Measurements from ENCODE around the gene MLXIPL.
"Not testable (repeated sequence)": the region's sequence is repeated elsewhere in the genome, so short reads cannot be mapped to it uniquely, and the experiment has no call there.

The MLXIPL gene

GRCh38 chr7:73663033-73663432 lies 38.7 kb upstream of the MLXIPL start:
- no peaks in the 10 kb centered on the region for H3K36me3 ChIP-seq (ENCODE audit: control insufficient read depth in 1 of 2, insufficient read depth in 2 of 2, low read length in 2 of 2)
- H3K4me1 ChIP-seq (ENCODE audit: control insufficient read depth in 1 of 2, insufficient read depth in 2 of 2, low read length in 2 of 2): peaks cover 0 to 4% of the 10 kb centered on the region in 2 donors
- H3K9me3 ChIP-seq (ENCODE audit: control insufficient read depth in 1 of 2, low read length in 2 of 2): no peaks in the 10 kb centered on the region
- H3K27ac ChIP-seq (ENCODE audit: low read depth, low read length): no peak overlapping the region
- H3K27me3 ChIP-seq (ENCODE audit: control insufficient read depth in 1 of 2, insufficient read depth in 2 of 2, low read length in 2 of 2): no peaks in the 10 kb centered on the region
- no peak overlapping the region for H3K4me3 ChIP-seq (ENCODE audit: low read depth in 1 of 2, low read length in 2 of 2)
- no peak overlapping the region for H3K9ac ChIP-seq (ENCODE audit: low read depth in 1 of 2, low read length in 2 of 2)

- H3K4me1 ChIP-seq (ENCODE audit: control insufficient read depth in 1 of 2, insufficient read depth in 2 of 2, low read length in 2 of 2); H3K9ac ChIP-seq (ENCODE audit: low read depth in 1 of 2, low read length in 2 of 2); H3K27me3 ChIP-seq (ENCODE audit: control insufficient read depth in 1 of 2, insufficient read depth in 2 of 2, low read length in 2 of 2); H3K27ac ChIP-seq (ENCODE audit: low read depth, low read length); H3K36me3 ChIP-seq (ENCODE audit: control insufficient read depth in 1 of 2, insufficient read depth in 2 of 2, low read length in 2 of 2); H3K4me3 ChIP-seq (ENCODE audit: low read depth in 1 of 2, low read length in 2 of 2); H3K9me3 ChIP-seq (ENCODE audit: control insufficient read depth in 1 of 2, low read length in 2 of 2): not testable (repeated sequence)
Observed at GRCh38 chr7:73660594-73660993, 36.3 kb upstream of the MLXIPL start.

GRCh38 chr7:73659983-73660382 lies 35.7 kb upstream of the MLXIPL start:
- H3K9ac ChIP-seq (ENCODE audit: low read depth in 1 of 2, low read length in 2 of 2): no peak overlapping the region
- no peaks in the 10 kb centered on the region for H3K36me3 ChIP-seq (ENCODE audit: control insufficient read depth in 1 of 2, insufficient read depth in 2 of 2, low read length in 2 of 2)
- H3K4me3 ChIP-seq (ENCODE audit: low read depth in 1 of 2, low read length in 2 of 2): no peak overlapping the region
- H3K4me1 ChIP-seq (ENCODE audit: control insufficient read depth in 1 of 2, insufficient read depth in 2 of 2, low read length in 2 of 2): no peaks in the 10 kb centered on the region
- H3K27me3 ChIP-seq (ENCODE audit: control insufficient read depth in 1 of 2, insufficient read depth in 2 of 2, low read length in 2 of 2): no peaks in the 10 kb centered on the region
- H3K9me3 ChIP-seq (ENCODE audit: control insufficient read depth in 1 of 2, low read length in 2 of 2): no peaks in the 10 kb centered on the region
- no peak overlapping the region for H3K27ac ChIP-seq (ENCODE audit: low read depth, low read length)

- H3K9ac ChIP-seq (ENCODE audit: low read depth in 1 of 2, low read length in 2 of 2); H3K27ac ChIP-seq (ENCODE audit: low read depth, low read length); H3K4me3 ChIP-seq (ENCODE audit: low read depth in 1 of 2, low read length in 2 of 2); H3K27me3 ChIP-seq (ENCODE audit: control insufficient read depth in 1 of 2, insufficient read depth in 2 of 2, low read length in 2 of 2); H3K4me1 ChIP-seq (ENCODE audit: control insufficient read depth in 1 of 2, insufficient read depth in 2 of 2, low read length in 2 of 2); H3K36me3 ChIP-seq (ENCODE audit: control insufficient read depth in 1 of 2, insufficient read depth in 2 of 2, low read length in 2 of 2); H3K9me3 ChIP-seq (ENCODE audit: control insufficient read depth in 1 of 2, low read length in 2 of 2): not testable (repeated sequence)
Observed at GRCh38 chr7:73655309-73655708, 31.0 kb upstream of the MLXIPL start.

GRCh38 chr7:73652541-73652949 lies 28.2 kb upstream of the MLXIPL start:
- Histone ChIP-seq H3K4me1 (ENCODE audit: control insufficient read depth in 1 of 2, insufficient read depth in 2 of 2, low read length in 2 of 2) (peaks cover 0 to 7% of the 10 kb centered on the region in 2 donors), H3K27ac (ENCODE audit: low read depth, low read length) (no peak overlapping the region), H3K4me3 (ENCODE audit: low read depth in 1 of 2, low read length in 2 of 2) (no peak overlapping the region), H3K9me3 (ENCODE audit: control insufficient read depth in 1 of 2, low read length in 2 of 2) (no peaks in the 10 kb centered on the region), H3K9ac (ENCODE audit: low read depth in 1 of 2, low read length in 2 of 2) (no peak overlapping the region), H3K27me3 (ENCODE audit: control insufficient read depth in 1 of 2, insufficient read depth in 2 of 2, low read length in 2 of 2) (peaks cover 0 to 7% of the 10 kb centered on the region in 2 donors), H3K36me3 (ENCODE audit: control insufficient read depth in 1 of 2, insufficient read depth in 2 of 2, low read length in 2 of 2) (no peaks in the 10 kb centered on the region)

- H3K27me3 ChIP-seq (ENCODE audit: control insufficient read depth in 1 of 2, insufficient read depth in 2 of 2, low read length in 2 of 2): peaks cover 6 to 12% of the 10 kb centered on the region in 2 donors
- peaks cover 12 to 16% of the 10 kb centered on the region in 2 donors for H3K4me1 ChIP-seq (ENCODE audit: control insufficient read depth in 1 of 2, insufficient read depth in 2 of 2, low read length in 2 of 2)
- no peak overlapping the region for H3K27ac ChIP-seq (ENCODE audit: low read depth, low read length)
- H3K9me3 ChIP-seq (ENCODE audit: control insufficient read depth in 1 of 2, low read length in 2 of 2): no peaks in the 10 kb centered on the region
- H3K9ac ChIP-seq (ENCODE audit: low read depth in 1 of 2, low read length in 2 of 2): no peak overlapping the region
- no peaks in the 10 kb centered on the region for H3K36me3 ChIP-seq (ENCODE audit: control insufficient read depth in 1 of 2, insufficient read depth in 2 of 2, low read length in 2 of 2)
- H3K4me3 ChIP-seq (ENCODE audit: low read depth in 1 of 2, low read length in 2 of 2): no peak overlapping the region
Observed at GRCh38 chr7:73650524-73650923, 26.2 kb upstream of the MLXIPL start.

- peaks cover 6 to 12% of the 10 kb centered on the region in 2 donors for H3K27me3 ChIP-seq (ENCODE audit: control insufficient read depth in 1 of 2, insufficient read depth in 2 of 2, low read length in 2 of 2)
- no peaks in the 10 kb centered on the region for H3K9me3 ChIP-seq (ENCODE audit: control insufficient read depth in 1 of 2, low read length in 2 of 2)
Observed at GRCh38 chr7:73649576-73649975, 25.3 kb upstream of the MLXIPL start.

GRCh38 chr7:73648593-73649332 lies 24.4 kb upstream of the MLXIPL start:
- no peaks in the 10 kb centered on the region for H3K36me3 ChIP-seq (ENCODE audit: control insufficient read depth in 1 of 2, insufficient read depth in 2 of 2, low read length in 2 of 2)
- H3K27ac ChIP-seq (ENCODE audit: low read depth, low read length): no peak overlapping the region
- H3K9ac ChIP-seq (ENCODE audit: low read depth in 1 of 2, low read length in 2 of 2): peak overlapping the region in 1 of 2 donors; percentile 48
- H3K9me3 ChIP-seq (ENCODE audit: control insufficient read depth in 1 of 2, low read length in 2 of 2): no peaks in the 10 kb centered on the region
- H3K4me1 ChIP-seq (ENCODE audit: control insufficient read depth in 1 of 2, insufficient read depth in 2 of 2, low read length in 2 of 2): peaks cover 12 to 18% of the 10 kb centered on the region in 2 donors
- H3K4me3 ChIP-seq (ENCODE audit: low read depth in 1 of 2, low read length in 2 of 2): no peak overlapping the region
- H3K27me3 ChIP-seq (ENCODE audit: control insufficient read depth in 1 of 2, insufficient read depth in 2 of 2, low read length in 2 of 2): peaks cover 6 to 12% of the 10 kb centered on the region in 2 donors

More at GRCh38 chr7:73649576-73649975, 25.3 kb upstream of the MLXIPL start:
- H3K36me3 ChIP-seq (ENCODE audit: control insufficient read depth in 1 of 2, insufficient read depth in 2 of 2, low read length in 2 of 2): no peaks in the 10 kb centered on the region
- no peak overlapping the region for H3K9ac ChIP-seq (ENCODE audit: low read depth in 1 of 2, low read length in 2 of 2)
- H3K4me3 ChIP-seq (ENCODE audit: low read depth in 1 of 2, low read length in 2 of 2): no peak overlapping the region
- peaks cover 12 to 18% of the 10 kb centered on the region in 2 donors for H3K4me1 ChIP-seq (ENCODE audit: control insufficient read depth in 1 of 2, insufficient read depth in 2 of 2, low read length in 2 of 2)
- no peak overlapping the region for H3K27ac ChIP-seq (ENCODE audit: low read depth, low read length)

GRCh38 chr7:73647725-73648592 lies 23.6 kb upstream of the MLXIPL start:
- Histone ChIP-seq H3K27ac (ENCODE audit: low read depth, low read length) (no peak overlapping the region), H3K9ac (ENCODE audit: low read depth in 1 of 2, low read length in 2 of 2) (peak overlapping the region; percentile 43 to 48), H3K27me3 (ENCODE audit: control insufficient read depth in 1 of 2, insufficient read depth in 2 of 2, low read length in 2 of 2) (peaks cover 6 to 12% of the 10 kb centered on the region in 2 donors), H3K36me3 (ENCODE audit: control insufficient read depth in 1 of 2, insufficient read depth in 2 of 2, low read length in 2 of 2) (no peaks in the 10 kb centered on the region), H3K9me3 (ENCODE audit: control insufficient read depth in 1 of 2, low read length in 2 of 2) (no peaks in the 10 kb centered on the region), H3K4me1 (ENCODE audit: control insufficient read depth in 1 of 2, insufficient read depth in 2 of 2, low read length in 2 of 2) (peaks cover 12 to 18% of the 10 kb centered on the region in 2 donors), H3K4me3 (ENCODE audit: low read depth in 1 of 2, low read length in 2 of 2) (peak overlapping the region in 1 of 2 donors; percentile 49)
